Measurements from ENCODE around the gene MFAP4. TPM values are rescaled to one million over a fixed set of nuclear protein-coding genes. Genes with fewer than 3 reads are reported as not detected.

The MFAP4 gene, protein sequence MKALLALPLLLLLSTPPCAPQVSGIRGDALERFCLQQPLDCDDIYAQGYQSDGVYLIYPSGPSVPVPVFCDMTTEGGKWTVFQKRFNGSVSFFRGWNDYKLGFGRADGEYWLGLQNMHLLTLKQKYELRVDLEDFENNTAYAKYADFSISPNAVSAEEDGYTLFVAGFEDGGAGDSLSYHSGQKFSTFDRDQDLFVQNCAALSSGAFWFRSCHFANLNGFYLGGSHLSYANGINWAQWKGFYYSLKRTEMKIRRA
- total RNA-seq (2013): 0.29 TPM
- under 1 TPM; 0.12 to 0.73 (median 0.12) TPM for polyA plus RNA-seq
- 0.80 and 1.2 TPM in 2 replicates for polyA minus RNA-seq
- total RNA-seq: 0.23 to 1.4 (median 0.63) reads per million in 11 experiments

DNA sequence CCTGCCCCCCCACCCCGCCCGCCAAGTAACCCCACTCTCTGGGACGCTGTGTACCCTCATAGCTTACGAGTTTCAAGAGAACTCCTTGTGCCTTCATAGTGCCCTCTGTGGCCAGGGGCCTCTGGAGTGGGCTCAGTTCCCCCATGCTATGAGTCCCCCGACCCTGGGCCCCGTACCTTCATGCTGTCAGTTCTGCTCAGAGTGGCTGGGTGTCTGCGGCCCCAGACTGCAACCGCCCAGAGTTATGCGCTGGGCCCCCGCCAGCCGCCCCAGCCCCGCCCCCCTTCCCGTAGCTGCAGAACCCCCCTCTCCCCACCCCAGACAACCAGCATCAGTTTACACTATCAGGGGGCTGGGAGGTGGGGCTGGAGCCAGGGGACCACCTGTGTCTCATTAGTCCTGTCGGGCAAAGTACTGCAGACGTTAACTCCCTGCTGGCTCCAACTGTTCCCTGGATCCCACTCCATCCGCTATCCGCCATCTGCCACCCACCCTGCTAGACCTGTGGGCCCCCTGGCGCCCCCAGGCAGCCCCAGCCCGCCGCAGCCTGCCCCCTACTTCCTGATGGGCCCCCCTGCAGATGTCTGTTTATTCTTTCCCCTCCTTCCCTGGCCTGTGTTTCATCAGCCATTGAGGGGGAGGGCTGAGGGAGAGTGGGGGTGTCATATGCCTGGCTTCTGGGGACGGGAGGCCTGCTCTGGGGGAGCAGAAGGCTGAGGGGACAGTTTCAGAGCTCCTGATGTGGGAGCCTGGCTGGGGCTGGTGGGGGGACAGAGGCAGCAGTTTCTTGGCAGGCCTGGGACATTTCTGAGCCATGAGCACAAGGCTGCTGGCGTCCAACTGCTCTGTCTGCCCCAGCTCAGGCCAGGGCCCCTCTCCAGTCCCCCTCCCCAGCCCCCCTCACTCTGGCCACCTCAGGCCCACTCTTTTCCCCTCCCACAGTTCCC lies at the start of gene MFAP4:
Gene MFAP4 (minus strand): TSS at position 217 of the 947 bp plus-strand sequence. CDS start 35 bp downstream, at position 182.
- peak within 1 kb of the TSS; percentile 94 to 98 (median 97) for H3K27ac Mint-ChIP-seq
- H2AFZ ChIP-seq (ENCODE audit: insufficient read depth, low read depth, low read length, poor library complexity, severe bottlenecking): peak within 1 kb of the TSS; percentile 27
- peak within 1 kb of the TSS; percentile 39 to 60 for H3K4me3 Mint-ChIP-seq
- peaks cover 5% of the 10 kb centered on the region for H3K79me2 ChIP-seq (ENCODE audit: insufficient read depth, low read length)
- no peak for DNase-seq
- peak within 1 kb of the TSS in 1 of 3 experiments; percentile 47 for H3K4me3 ChIP-seq (replicated peaks in 1 of 3; ENCODE audit: low read depth in 2 of 3, low read length in 3 of 3)
- TF ChIP-seq, protein P1, sequence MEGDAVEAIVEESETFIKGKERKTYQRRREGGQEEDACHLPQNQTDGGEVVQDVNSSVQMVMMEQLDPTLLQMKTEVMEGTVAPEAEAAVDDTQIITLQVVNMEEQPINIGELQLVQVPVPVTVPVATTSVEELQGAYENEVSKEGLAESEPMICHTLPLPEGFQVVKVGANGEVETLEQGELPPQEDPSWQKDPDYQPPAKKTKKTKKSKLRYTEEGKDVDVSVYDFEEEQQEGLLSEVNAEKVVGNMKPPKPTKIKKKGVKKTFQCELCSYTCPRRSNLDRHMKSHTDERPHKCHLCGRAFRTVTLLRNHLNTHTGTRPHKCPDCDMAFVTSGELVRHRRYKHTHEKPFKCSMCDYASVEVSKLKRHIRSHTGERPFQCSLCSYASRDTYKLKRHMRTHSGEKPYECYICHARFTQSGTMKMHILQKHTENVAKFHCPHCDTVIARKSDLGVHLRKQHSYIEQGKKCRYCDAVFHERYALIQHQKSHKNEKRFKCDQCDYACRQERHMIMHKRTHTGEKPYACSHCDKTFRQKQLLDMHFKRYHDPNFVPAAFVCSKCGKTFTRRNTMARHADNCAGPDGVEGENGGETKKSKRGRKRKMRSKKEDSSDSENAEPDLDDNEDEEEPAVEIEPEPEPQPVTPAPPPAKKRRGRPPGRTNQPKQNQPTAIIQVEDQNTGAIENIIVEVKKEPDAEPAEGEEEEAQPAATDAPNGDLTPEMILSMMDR (IDR thresholded peaks at IDR 0.05): no peak
- peak within 1 kb of the TSS; percentile 62 for H3K4me2 ChIP-seq (replicated peaks; ENCODE audit: extremely low read depth, low read length, poor library complexity, severe bottlenecking)
- H3K4me1 ChIP-seq (ENCODE audit: control insufficient read depth in 1 of 2, insufficient read depth in 2 of 2, low read length in 2 of 2): peaks cover 64 to 69% of the 10 kb centered on the region in 2 donors
- no peaks in the 10 kb centered on the region for H3K9me3 ChIP-seq (replicated peaks in 1 of 2; ENCODE audit: control insufficient read depth in 1 of 2, insufficient read depth in 1 of 2, low read length in 2 of 2)
- intact Hi-C loops (cut with micrococcal nuclease): loop anchor here in 1 of 2 donors (1.0 kb wide), 1 partner anchor 11 kb away; no protein-coding TSS in a partner anchor
- H3K36me3 ChIP-seq (replicated peaks in 1 of 2; ENCODE audit: control insufficient read depth in 1 of 2, insufficient read depth in 2 of 2, low read length in 2 of 2): peaks cover 23% of the 10 kb centered on the region in 2 donors
- WGBS (ENCODE audit: insufficient coverage): 9% methylated on average over 13 of the region's 22 CpGs
- no peaks in the 10 kb centered on the region for H3K27me3 ChIP-seq (ENCODE audit: control insufficient read depth in 2 of 2, insufficient read depth in 2 of 2, low read length in 2 of 2)
- H3K36me3 Mint-ChIP-seq: peaks cover 34 to 36% of the 10 kb centered on the region in 2 donors
- peaks cover 0 to 2% (median 0%) of the 10 kb centered on the region in 7 donors for H3K9me3 Mint-ChIP-seq
- H4K20me1 ChIP-seq (ENCODE audit: insufficient read depth, low read length): no peaks in the 10 kb centered on the region
- peaks cover 0 to 7% (median 2%) of the 10 kb centered on the region in 3 donors for H3K27me3 Mint-ChIP-seq (ENCODE audit: low read depth in 3 of 3)
- peak within 1 kb of the TSS; percentile 71 to 85 for H3K27ac ChIP-seq (ENCODE audit: low read depth in 1 of 2, low read length in 2 of 2)
- H3K4me1 Mint-ChIP-seq: peaks cover 70% of the 10 kb centered on the region
- peak within 1 kb of the TSS; percentile 47 for H3K9ac ChIP-seq (ENCODE audit: insufficient read depth, low read length, poor library complexity, severe bottlenecking)

DNA sequence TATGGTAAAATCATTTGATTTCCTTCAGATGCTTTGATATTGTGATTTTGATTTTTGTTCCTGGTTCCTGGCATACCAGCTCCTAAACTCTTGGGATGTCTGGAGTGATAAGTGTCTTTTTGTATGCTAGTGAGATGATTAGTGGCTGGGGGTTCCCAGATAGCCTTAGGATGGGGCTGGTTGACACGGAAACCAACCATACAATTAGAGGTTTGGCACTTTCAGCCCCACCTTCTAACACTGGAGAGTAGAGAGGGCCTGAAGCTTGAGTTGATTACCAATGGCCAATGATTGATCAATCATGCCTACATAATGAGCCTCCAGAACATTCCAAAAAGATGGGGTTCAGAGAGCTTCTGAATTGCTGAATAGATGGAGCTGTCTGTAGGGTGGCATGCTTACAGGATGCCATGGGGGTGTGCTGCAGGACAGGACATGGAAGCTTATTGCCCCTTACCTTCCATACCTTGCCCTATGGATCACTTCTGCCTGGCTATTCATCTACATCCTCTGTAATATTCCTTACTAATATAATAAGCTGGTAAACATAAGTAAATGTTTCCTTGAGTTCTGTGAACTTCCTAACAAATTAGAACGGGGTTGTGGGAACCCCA lies 46.8 kb upstream of the MFAP4 start:
- intact Hi-C loops (cut with micrococcal nuclease): no loop called here
- Histone ChIP-seq H3K4me1 (ENCODE audit: control insufficient read depth in 1 of 2, insufficient read depth in 2 of 2, low read length in 2 of 2) (no peaks in the 10 kb centered on the region), H3K79me2 (ENCODE audit: insufficient read depth, low read length) (no peaks in the 10 kb centered on the region), H3K9me3 (replicated peaks in 1 of 2; ENCODE audit: control insufficient read depth in 1 of 2, insufficient read depth in 1 of 2, low read length in 2 of 2) (no peaks in the 10 kb centered on the region), H3K27me3 (ENCODE audit: control insufficient read depth in 2 of 2, insufficient read depth in 2 of 2, low read length in 2 of 2) (no peaks in the 10 kb centered on the region), H3K4me3 (replicated peaks in 1 of 3; ENCODE audit: low read depth in 2 of 3, low read length in 3 of 3) (no peak overlapping the region), H3K36me3 (replicated peaks in 1 of 2; ENCODE audit: control insufficient read depth in 1 of 2, insufficient read depth in 2 of 2, low read length in 2 of 2) (no peaks in the 10 kb centered on the region), H2AFZ (ENCODE audit: insufficient read depth, low read depth, low read length, poor library complexity, severe bottlenecking) (no peak overlapping the region), H3K4me2 (replicated peaks; ENCODE audit: extremely low read depth, low read length, poor library complexity, severe bottlenecking) (no peak overlapping the region), H4K20me1 (ENCODE audit: insufficient read depth, low read length) (no peaks in the 10 kb centered on the region), H3K27ac (ENCODE audit: low read depth in 1 of 2, low read length in 2 of 2) (no peak overlapping the region), H3K9ac (ENCODE audit: insufficient read depth, low read length, poor library complexity, severe bottlenecking) (no peak overlapping the region)
- Mint-ChIP-seq H3K27ac (peak overlapping the region in 1 of 7 donors; percentile 14), H3K36me3 (no peaks in the 10 kb centered on the region), H3K9me3 (peaks cover 0 to 2% (median 0%) of the 10 kb centered on the region in 7 donors), H3K4me3 (no peak overlapping the region), H3K27me3 (ENCODE audit: low read depth in 3 of 3) (peaks cover 5 to 22% (median 9%) of the 10 kb centered on the region in 3 donors), H3K4me1 (no peaks in the 10 kb centered on the region)
- no peak for DNase-seq
- no CpG with 5 or more reads among the region's 2 CpGs for WGBS (ENCODE audit: insufficient coverage)
- TF ChIP-seq, protein P1 (IDR thresholded peaks at IDR 0.05): no peak
